ENCODE data around the gene PRR13. TPM values are rescaled to one million over a fixed set of nuclear protein-coding genes. Genes with fewer than 3 reads are reported as not detected.

PRR13 gene
- total and polyA plus RNA-seq, 7 experiments from 2014 or later = 147 to 529 (median 207) TPM

- Histone ChIP-seq H3K27ac (ENCODE audit: low read depth, low read length) (peak within 1 kb of the TSS; percentile 96), H3K27me3 (ENCODE audit: control insufficient read depth in 2 of 2, insufficient read depth in 2 of 2, low read length in 2 of 2) (no peaks in the 10 kb centered on the region), H3K9me3 (ENCODE audit: control insufficient read depth in 2 of 3, low read length in 3 of 3) (no peaks in the 10 kb centered on the region), H3K4me1 (ENCODE audit: control insufficient read depth in 2 of 2, insufficient read depth in 2 of 2, low read length in 2 of 2) (peaks cover 20 to 26% of the 10 kb centered on the region in 2 donors), H3K36me3 (ENCODE audit: control insufficient read depth in 2 of 3, insufficient read depth in 3 of 3, low read length in 3 of 3) (peaks cover 18 to 37% (median 27%) of the 10 kb centered on the region in 3 experiments), H3K4me3 (ENCODE audit: low read length) (peak within 1 kb of the TSS; percentile 69)
- DNase-seq = peak; percentile 88 to 98 (median 97)
- peak; percentile 94 for ATAC-seq
- Mint-ChIP-seq H3K9me3 (peaks cover 0 to 2% (median 0%) of the 10 kb centered on the region in 11 donors), H3K27me3 (no peaks in the 10 kb centered on the region), H3K4me1 (peaks cover 23 to 42% (median 37%) of the 10 kb centered on the region in 7 donors), H3K36me3 (peaks cover 0 to 30% (median 26%) of the 10 kb centered on the region in 5 donors), H3K27ac (peak within 1 kb of the TSS; percentile 85 to 100 (median 99)), H3K4me3 (peak within 1 kb of the TSS; percentile 51 to 99 (median 98))
- ChIA-PET POLR2A (interaction anchor here (0.7 to 2.9 kb wide), 4 partner anchors 10 to 156 kb away, joined by 3 to 12 read pairs (median 4); partner anchors contain the start of genes PFDN5, PRR13 and TARBP2), CTCF (interaction anchor here (0.7 to 1.4 kb wide), 5 partner anchors 10 to 57 kb away, joined by 3 to 9 read pairs (median 4); partner anchors contain the start of gene PRR13)
- intact Hi-C loops (cut with micrococcal nuclease) = loop anchor here (1.0 to 5.0 kb wide), 22 partner anchors 10 to 444 kb away; partner anchors contain the start of genes ATF7 (in 2 of the 2), CALCOCO1 (in 2 of the 2), CSAD (in 2 of the 2) and MYG1 (in 2 of the 2)
Measured at GRCh38 chr12:53451661-53452158, 10.2 kb downstream of the PRR13 start, which contains the start of gene PCBP2. Gene PCBP2 (plus strand): TSS chr12:53452102. CDS start chr12:53454801, 2,699 bp downstream.

DNA sequence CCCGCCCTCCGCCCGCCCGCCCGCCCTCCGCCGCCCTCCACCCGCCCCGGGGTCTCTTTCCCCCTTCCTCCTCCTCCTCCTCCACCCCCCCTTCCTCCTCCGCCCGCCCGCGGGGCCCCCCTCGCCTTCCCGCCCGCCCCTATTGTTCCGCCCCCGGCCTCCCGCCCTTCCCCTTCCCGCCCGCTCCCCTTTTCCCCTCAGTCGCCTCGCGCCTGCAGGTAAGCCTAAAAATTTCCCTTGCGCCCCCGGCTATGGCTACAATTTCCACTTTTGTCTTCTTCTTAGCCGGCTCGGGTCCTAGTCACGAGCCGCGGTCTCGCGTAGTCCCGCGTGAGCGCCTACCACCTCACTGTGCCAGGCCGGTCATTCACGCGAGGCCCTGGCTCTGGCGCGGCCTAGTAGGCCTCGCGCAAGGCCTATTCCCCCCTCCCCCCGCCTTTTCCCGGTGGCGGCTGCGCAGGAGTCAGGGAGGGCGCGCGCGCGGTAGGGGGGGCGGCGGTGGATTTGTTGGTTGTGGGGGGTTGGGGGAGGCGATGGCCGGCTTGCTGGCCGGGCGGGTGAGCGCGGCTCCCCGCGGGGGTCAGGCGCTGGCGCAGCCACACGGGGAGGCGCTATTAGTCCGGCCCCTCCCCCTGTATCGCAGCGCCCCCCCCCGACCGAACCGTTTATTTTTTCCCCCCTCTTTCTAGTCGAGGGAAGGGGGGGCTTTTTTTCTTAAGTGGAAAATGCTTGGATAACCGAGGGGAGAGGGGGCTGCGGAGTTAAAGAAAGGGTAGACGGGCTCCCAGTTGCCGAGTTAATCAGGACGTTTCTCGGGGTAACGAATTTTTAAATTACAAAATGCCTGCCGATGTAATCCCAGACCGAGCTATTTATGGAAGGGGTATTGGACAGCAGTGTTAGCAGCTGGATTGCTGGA lies 10.9 kb downstream of the PRR13 start:
- Histone ChIP-seq H3K4me3 (ENCODE audit: low read length) (peak overlapping the region; percentile 69), H3K27me3 (ENCODE audit: control insufficient read depth in 2 of 2, insufficient read depth in 2 of 2, low read length in 2 of 2) (no peaks in the 10 kb centered on the region), H3K4me1 (ENCODE audit: control insufficient read depth in 2 of 2, insufficient read depth in 2 of 2, low read length in 2 of 2) (peaks cover 20 to 26% of the 10 kb centered on the region in 2 donors), H3K9me3 (ENCODE audit: control insufficient read depth in 2 of 3, low read length in 3 of 3) (no peaks in the 10 kb centered on the region), H3K36me3 (ENCODE audit: control insufficient read depth in 2 of 3, insufficient read depth in 3 of 3, low read length in 3 of 3) (peaks cover 21 to 42% (median 33%) of the 10 kb centered on the region in 3 experiments), H3K27ac (ENCODE audit: low read depth, low read length) (peak overlapping the region; percentile 96)
- CTCF ChIA-PET = interaction anchor here (0.7 to 1.2 kb wide), 3 partner anchors 24 to 171 kb away, joined by 3 to 4 read pairs (median 4); partner anchors contain the start of gene TARBP2
- intact Hi-C loops (cut with micrococcal nuclease) = loop anchor here (1.0 to 5.0 kb wide), 10 partner anchors 40 to 445 kb away; partner anchors contain the start of genes ATF7 (in 1 of the 2), CALCOCO1 (in 1 of the 2), CSAD (in 1 of the 2) and EIF4B (in 1 of the 2)
- Mint-ChIP-seq H3K4me1 (peaks cover 23 to 42% (median 37%) of the 10 kb centered on the region in 7 donors), H3K36me3 (peaks cover 0 to 30% (median 27%) of the 10 kb centered on the region in 5 donors), H3K4me3 (peak overlapping the region; percentile 51 to 99 (median 98)), H3K27me3 (no peaks in the 10 kb centered on the region), H3K27ac (peak overlapping the region; percentile 85 to 100 (median 99)), H3K9me3 (peaks cover 0 to 2% (median 0%) of the 10 kb centered on the region in 11 donors)
- POLR2A ChIA-PET = interaction anchor here (1.0 to 3.3 kb wide), 6 partner anchors 11 to 129 kb away, joined by 3 to 15 read pairs (median 6); partner anchors contain the start of genes PRR13 and TARBP2
- DNase-seq (peak; percentile 72 to 88 (median 82)), ATAC-seq (peak; percentile 65)

DNA sequence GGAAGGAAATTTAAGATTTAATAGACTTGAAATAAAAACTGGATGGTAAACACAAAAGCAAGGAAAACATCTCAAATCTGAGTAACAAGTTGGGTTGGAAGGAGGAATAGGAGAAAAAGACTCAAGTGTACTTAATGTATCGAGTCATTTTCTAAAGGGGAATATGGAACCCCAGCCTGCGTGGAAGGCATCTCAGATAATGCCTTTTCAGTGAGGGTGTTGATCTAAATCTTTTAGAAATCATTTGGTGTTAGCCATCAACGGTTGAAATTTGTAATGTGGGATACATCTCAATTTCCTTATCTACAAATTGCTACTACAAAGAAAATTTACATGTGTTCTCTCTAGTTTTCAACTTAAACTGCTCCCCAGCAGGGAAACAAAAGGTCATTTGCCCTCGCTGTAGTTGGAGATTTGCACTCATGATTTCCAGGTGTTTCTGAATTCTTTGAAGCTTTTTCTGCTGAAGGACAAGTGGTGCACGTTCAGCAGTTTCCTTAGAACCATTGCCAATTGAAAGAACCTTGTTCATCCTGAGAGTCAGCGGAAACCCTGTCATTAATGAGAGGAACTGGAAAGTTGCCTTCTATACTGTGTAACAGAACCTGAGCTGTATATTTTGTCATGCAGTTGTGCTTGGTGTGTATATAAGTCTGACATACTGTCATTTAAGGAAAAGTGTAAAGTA lies 12.6 kb downstream of the PRR13 start:
- no peaks in the 10 kb centered on the region for H3K27me3 ChIP-seq (ENCODE audit: control insufficient read depth in 2 of 2, insufficient read depth in 2 of 2, low read length in 2 of 2)
- peaks cover 25 to 44% (median 39%) of the 10 kb centered on the region in 7 donors for H3K4me1 Mint-ChIP-seq
- H3K9me3 Mint-ChIP-seq = peaks cover 0 to 2% (median 0%) of the 10 kb centered on the region in 11 donors
- H3K27me3 Mint-ChIP-seq = no peaks in the 10 kb centered on the region
- no peak for DNase-seq
- H3K36me3 ChIP-seq (ENCODE audit: control insufficient read depth in 2 of 3, insufficient read depth in 3 of 3, low read length in 3 of 3) = peaks cover 30 to 55% (median 43%) of the 10 kb centered on the region in 3 experiments
- peak overlapping the region; percentile 51 to 99 (median 98) for H3K4me3 Mint-ChIP-seq
- H3K4me1 ChIP-seq (ENCODE audit: control insufficient read depth in 2 of 2, insufficient read depth in 2 of 2, low read length in 2 of 2) = peaks cover 20 to 26% of the 10 kb centered on the region in 2 donors
- no peaks in the 10 kb centered on the region for H3K9me3 ChIP-seq (ENCODE audit: control insufficient read depth in 2 of 3, low read length in 3 of 3)
- peaks cover 0 to 27% (median 23%) of the 10 kb centered on the region in 5 donors for H3K36me3 Mint-ChIP-seq
- POLR2A ChIA-PET = interaction anchor here (0.5 to 3.3 kb wide), 14 partner anchors 9 to 448 kb away, joined by 3 to 15 read pairs (median 4); partner anchors contain the start of genes EIF4B, MAP3K12, PRR13 and TARBP2
- H3K27ac ChIP-seq (ENCODE audit: low read depth, low read length) = peak overlapping the region; percentile 96
- H3K27ac Mint-ChIP-seq = peak overlapping the region; percentile 51 to 100 (median 85)
- intact Hi-C loops (cut with micrococcal nuclease) = loop anchor here (2.0 to 5.0 kb wide), 5 partner anchors 39 to 447 kb away; partner anchors contain the start of genes CALCOCO1 (in 1 of the 2), CSAD (in 1 of the 2), EIF4B (in 1 of the 2) and ITGB7 (in 1 of the 2)
- peak overlapping the region; percentile 5 for H3K4me3 ChIP-seq (ENCODE audit: low read length)
- CTCF ChIA-PET = interaction anchor here (0.6 to 1.4 kb wide), 4 partner anchors 21 to 55 kb away, joined by 3 to 4 read pairs (median 3); no protein-coding TSS in a partner anchor
- no peak for ATAC-seq

DNA sequence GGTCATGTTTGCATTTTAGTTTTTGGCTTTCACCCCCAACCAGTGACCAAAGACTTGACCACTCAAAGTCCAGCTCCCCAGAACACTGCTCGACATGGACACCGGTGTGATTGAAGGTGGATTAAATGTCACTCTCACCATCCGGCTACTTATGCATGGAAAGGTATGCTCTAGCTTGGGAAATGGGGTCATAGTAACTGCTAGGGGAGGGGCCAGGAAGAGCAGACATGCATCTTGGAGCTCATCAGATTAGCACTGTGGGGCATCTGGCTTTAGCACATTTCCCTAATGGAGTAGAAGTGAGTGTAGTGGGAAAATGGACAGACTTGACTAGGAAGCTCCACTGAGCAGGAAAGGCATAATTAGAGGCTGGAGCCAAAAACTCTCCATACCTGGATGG lies 13.2 kb downstream of the PRR13 start:
- Mint-ChIP-seq H3K4me3 (peak overlapping the region; percentile 42 to 99 (median 81)), H3K36me3 (peaks cover 0 to 30% (median 25%) of the 10 kb centered on the region in 5 donors), H3K27ac (peak overlapping the region in 4 of 9 donors; percentile 51 to 76 (median 63)), H3K4me1 (peaks cover 25 to 47% (median 42%) of the 10 kb centered on the region in 7 donors), H3K27me3 (no peaks in the 10 kb centered on the region), H3K9me3 (no peaks in the 10 kb centered on the region)
- Histone ChIP-seq H3K36me3 (ENCODE audit: control insufficient read depth in 2 of 3, insufficient read depth in 3 of 3, low read length in 3 of 3) (peaks cover 33 to 61% (median 49%) of the 10 kb centered on the region in 3 experiments), H3K27ac (ENCODE audit: low read depth, low read length) (peak overlapping the region; percentile 96), H3K4me3 (ENCODE audit: low read length) (no peak overlapping the region), H3K4me1 (ENCODE audit: control insufficient read depth in 2 of 2, insufficient read depth in 2 of 2, low read length in 2 of 2) (peaks cover 20 to 26% of the 10 kb centered on the region in 2 donors), H3K9me3 (ENCODE audit: control insufficient read depth in 2 of 3, low read length in 3 of 3) (no peaks in the 10 kb centered on the region), H3K27me3 (ENCODE audit: control insufficient read depth in 2 of 2, insufficient read depth in 2 of 2, low read length in 2 of 2) (no peaks in the 10 kb centered on the region)
- ChIA-PET CTCF (interaction anchor here (0.6 to 1.4 kb wide), 4 partner anchors 40 to 198 kb away, joined by 3 to 6 read pairs (median 3); no protein-coding TSS in a partner anchor), POLR2A (interaction anchor here (1.0 to 3.3 kb wide), 11 partner anchors 9 to 220 kb away, joined by 3 to 15 read pairs (median 4); partner anchors contain the start of genes MAP3K12, PRR13 and TARBP2)
- no peak for DNase-seq
- intact Hi-C loops (cut with micrococcal nuclease) = loop anchor here in 1 of 2 donors (5.0 kb wide), 4 partner anchors 247 to 447 kb away; partner anchors contain the start of genes CALCOCO1, CSAD, EIF4B and ITGB7
- no peak for ATAC-seq

DNA sequence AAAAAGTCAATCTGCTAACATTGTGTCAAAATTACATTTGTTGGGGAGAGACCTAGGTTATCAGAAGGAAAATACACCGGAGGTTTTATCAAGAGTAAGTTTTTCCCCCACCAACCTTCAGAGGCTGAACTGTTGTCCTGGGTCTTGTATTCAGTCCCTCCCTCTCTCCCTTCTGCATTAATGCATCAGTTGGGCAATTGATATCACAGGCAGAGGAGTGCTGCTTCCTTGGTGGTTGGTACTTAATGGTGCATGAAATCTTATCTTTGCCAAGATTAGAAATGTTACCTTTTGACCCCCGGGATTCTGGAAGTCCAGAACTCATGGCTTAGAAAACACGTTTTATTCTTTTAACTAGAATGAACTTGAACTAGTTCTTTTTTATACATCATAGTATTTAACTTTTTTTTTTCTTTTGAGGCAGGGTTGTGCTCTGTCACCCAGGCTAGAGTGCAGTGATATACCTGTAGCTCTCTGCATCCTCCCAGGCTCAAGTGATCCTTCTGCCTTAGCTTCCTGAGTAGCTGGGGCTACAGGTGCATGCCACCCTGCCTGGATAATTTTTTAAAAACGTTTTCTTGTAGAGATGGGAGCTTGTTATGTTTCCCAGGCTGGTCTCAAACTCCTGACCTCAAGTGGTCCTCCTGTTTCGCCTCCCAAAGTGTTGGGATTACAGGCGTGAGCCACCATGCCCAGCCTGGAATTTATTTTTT lies 15.3 kb downstream of the PRR13 start:
- Mint-ChIP-seq H3K27ac (no peak overlapping the region), H3K4me3 (no peak overlapping the region), H3K36me3 (peaks cover 10 to 49% (median 38%) of the 10 kb centered on the region in 5 donors), H3K4me1 (peaks cover 29 to 59% (median 51%) of the 10 kb centered on the region in 7 donors), H3K9me3 (no peaks in the 10 kb centered on the region), H3K27me3 (no peaks in the 10 kb centered on the region)
- H3K4me3 ChIP-seq (ENCODE audit: low read length) = no peak overlapping the region
- intact Hi-C loops (cut with micrococcal nuclease) = loop anchor here in 1 of 2 donors (2.0 kb wide), 2 partner anchors 14 to 16 kb away; partner anchors contain the start of gene PRR13
- no peak overlapping the region for H3K27ac ChIP-seq (ENCODE audit: low read depth, low read length)
- CTCF ChIA-PET = no interaction called here
- ATAC-seq (no peak), DNase-seq (no peak)
- peaks cover 53 to 82% (median 70%) of the 10 kb centered on the region in 3 experiments for H3K36me3 ChIP-seq (ENCODE audit: control insufficient read depth in 2 of 3, insufficient read depth in 3 of 3, low read length in 3 of 3)
- no peaks in the 10 kb centered on the region for H3K27me3 ChIP-seq (ENCODE audit: control insufficient read depth in 2 of 2, insufficient read depth in 2 of 2, low read length in 2 of 2)
- peaks cover 16 to 22% of the 10 kb centered on the region in 2 donors for H3K4me1 ChIP-seq (ENCODE audit: control insufficient read depth in 2 of 2, insufficient read depth in 2 of 2, low read length in 2 of 2)
- POLR2A ChIA-PET = interaction anchor here (0.9 kb wide), 1 partner anchor 44 kb away, joined by 3 read pairs; the partner anchor contains the start of gene TARBP2
- no peaks in the 10 kb centered on the region for H3K9me3 ChIP-seq (ENCODE audit: control insufficient read depth in 2 of 3, low read length in 3 of 3)

Data from naive thymus-derived CD4-positive, alpha-beta T cell (primary cell).